CD1c-positive myeloid dendritic cell (primary cell): ENCODE results near the gene TBC1D24.

Source experiments
- DNase-seq: peaks from one replicate; pipeline ENCODE4 v3.0.0-alpha.2; 2016; ENCODE audit errors: extremely low spot score

The TBC1D24 gene

DNA sequence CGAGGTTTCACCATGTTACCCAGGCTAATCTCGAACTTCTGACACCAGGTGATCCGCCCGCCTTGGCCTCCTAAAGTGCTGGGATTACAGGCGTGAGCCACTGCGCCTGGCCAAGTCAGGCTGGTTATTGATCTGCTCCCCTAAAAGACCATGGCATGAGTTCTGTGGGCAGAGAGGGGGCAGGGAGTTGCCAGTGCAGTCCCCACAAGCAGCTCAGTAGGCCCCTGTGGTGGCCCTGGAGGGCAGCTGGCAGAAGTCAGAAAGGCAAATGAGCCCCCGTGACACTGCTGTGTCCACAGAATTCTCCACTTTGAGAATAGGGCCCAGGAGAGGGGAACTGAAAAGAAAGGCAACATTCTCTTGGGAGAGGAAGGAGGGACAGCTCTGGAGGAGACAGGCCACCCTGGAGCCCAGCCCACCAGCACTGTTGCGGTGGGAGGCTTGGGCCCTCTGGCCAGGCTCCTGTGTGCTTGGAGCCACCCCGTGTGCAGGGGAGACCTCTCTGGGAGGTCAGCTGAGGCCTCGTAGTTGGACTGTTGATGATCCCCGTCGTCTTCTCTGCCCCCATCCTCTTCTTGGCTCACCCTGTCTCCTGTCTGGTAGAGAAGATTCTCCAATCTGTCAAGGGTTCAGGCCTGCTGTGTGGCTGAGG, 43.2 kb downstream of the TBC1D24 start:
- peak; percentile 40 for DNase-seq

GRCh38 chr16:2518823-2519710, 44.1 kb downstream of the TBC1D24 start:
- no peak for DNase-seq

GRCh38 chr16:2519711-2520080, 44.8 kb downstream of the TBC1D24 start:
- DNase-seq: no peak

- DNase-seq: peak; percentile 98
These were observed 45.3 kb downstream of the TBC1D24 start, which contains the start of gene AMDHD2 for GRCh38 chr16:2520097-2520783. Gene AMDHD2 (plus strand): TSS chr16:2520371. CDS start chr16:2520459, 88 bp downstream.

GRCh38 chr16:2520784-2521531, 46.0 kb downstream of the TBC1D24 start:
- DNase-seq: peak; percentile 73

- no peak for DNase-seq
These were observed 48.9 kb downstream of the TBC1D24 start for GRCh38 chr16:2523801-2524231.

- DNase-seq: no peak
These were observed 49.5 kb downstream of the TBC1D24 start for GRCh38 chr16:2524339-2524938.

DNA sequence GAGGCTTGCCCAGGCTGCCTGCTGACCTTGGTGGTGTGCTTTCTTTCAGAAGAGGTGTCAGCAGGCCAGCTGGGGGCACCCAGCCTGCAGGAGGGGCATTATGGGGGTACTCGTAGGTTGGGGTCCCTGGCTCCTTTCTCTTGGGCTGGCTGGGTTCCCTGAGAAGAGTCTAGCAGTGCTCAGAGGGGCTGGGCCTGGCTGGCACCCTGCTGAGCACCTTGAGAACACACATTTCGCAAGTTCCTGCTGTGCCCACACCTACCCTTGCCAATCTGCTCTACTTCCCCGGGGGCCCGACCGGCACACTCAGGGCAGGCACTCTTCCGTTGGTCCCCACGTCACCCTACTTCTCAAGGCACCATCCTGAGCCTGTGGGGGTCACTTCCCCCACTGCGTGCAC, 51.2 kb downstream of the TBC1D24 start:
- DNase-seq: no peak

GRCh38 chr16:2527071-2527783, 52.3 kb downstream of the TBC1D24 start:
- no peak for DNase-seq

- no peak for DNase-seq
These were observed 52.8 kb downstream of the TBC1D24 start for GRCh38 chr16:2527784-2528100.

DNA sequence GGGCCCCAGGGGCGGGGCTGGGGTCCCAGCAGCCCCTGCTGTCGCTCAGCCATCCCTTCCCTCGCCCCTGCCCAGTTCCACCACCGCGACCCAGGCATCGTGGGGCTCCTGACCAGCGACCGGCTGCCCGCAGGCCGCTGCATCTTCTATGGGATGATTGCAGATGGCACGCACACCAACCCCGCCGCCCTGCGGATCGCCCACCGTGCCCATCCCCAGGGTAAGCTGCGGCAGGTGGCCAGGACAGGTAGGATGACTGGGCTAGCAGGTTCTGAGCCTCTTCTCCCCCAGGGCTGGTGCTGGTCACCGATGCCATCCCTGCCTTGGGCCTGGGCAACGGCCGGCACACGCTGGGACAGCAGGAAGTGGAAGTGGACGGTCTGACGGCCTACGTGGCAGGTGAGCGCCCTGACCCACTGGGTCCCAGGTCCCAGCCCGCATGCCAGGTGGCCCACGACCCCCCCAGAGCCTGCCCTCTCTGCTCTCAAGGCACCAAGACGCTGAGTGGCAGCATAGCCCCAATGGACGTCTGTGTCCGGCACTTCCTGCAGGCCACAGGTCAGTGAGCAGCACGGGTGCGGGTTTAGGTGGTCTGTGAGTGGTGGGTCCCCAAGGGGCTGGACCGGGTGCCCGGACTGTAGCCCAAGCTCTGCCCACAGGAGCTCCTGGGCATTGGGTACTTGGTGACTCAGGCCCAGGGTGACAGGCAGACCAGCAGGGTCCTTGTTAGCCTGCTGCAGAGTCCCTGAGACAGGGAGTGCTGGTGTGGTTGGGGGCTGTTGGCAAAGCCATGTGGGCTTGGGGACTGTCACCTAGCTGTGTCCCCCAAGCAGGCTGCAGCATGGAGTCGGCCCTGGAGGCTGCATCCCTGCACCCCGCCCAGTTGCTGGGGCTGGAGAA, 53.5 kb downstream of the TBC1D24 start:
- no peak for DNase-seq

DNA sequence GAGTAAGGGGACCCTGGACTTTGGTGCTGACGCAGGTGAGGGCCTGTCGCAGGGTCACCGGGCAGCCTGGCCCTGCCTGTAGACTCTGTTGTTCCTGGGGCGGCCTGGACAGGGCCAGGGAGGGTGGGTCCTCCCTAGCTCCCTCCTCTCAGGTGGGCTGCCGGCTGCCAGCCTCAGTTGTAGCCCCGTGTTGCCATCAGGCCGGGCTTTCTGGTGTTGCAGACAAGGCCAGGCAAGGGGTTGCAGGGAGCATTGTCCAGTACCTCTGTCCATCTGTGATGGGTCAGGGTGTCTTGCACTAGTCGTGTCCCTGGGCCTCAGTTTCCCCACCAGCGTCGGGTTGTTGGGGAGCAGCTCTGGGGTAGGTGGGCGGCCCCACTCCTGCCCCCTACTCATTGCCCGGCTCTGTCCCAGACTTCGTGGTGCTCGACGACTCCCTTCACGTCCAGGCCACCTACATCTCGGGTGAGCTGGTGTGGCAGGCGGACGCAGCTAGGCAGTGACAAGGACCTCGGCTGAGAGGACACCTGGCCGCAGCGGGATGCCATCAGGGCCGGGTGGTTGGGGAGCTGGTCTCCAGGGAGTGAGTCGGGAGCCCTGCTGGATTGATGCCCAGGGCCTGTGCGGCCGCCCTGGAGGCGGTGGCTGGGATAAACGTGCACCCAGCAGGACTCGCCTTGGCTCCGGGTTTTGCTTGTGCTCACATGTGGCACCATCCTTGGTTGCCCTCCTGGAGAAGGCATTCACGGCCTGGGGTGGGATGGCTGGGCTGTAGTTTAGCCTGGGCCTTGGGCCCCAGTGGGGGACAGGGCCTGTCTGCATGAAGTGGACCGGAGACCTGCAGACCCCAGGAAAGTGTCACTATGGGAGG, 54.4 kb downstream of the TBC1D24 start:
- DNase-seq: no peak

DNA sequence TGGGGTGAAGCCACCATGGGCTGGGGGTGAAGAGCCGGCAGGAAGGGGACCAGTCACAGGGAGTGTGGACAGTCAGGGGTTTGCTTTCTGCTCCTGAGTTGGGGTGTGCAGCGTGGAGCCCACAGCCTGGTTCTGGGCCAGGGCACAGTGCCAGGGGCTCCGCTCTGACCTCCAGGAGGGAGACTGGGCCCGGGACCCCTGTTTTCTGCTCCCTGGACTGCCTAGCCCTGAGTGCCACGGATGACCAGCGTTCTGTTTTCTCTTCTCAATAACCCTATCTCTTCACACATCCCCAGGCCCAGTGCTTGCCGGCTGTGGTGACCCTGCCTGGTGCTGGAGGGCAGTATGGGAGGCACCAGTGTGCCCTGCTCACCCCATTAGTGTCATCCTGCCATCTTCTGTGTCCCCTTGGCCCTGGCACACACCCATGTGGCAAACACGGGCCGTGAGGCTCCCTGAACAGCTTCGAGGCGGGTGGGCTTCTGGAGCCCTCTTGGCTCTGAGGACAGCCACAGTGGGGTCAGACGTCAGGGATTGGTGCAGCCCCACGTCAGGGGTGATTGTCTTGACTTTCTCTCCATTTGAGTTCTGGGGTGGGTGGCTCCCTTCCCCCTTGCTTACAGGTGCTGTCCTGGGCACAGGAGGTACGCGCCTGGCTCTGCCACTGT, 55.2 kb downstream of the TBC1D24 start:
- no peak for DNase-seq

GRCh38 chr16:2530629-2531318, 55.8 kb downstream of the TBC1D24 start:
- DNase-seq: no peak

DNA sequence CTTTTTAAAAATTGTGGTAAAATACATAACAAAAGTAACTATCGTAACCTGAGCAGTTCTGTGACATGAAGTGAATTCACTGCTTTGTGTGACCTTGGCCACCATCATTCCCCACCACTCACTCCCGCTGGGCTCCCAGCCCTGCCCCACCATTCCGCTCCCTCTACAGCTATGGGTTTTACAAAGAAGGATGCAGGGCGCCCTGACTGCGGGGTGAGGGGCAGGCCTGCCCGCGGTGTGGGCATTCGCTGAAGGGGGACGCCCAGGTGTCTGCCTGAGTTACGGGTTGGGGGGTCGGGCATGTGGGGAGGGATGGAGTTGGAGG, 56.4 kb downstream of the TBC1D24 start, which contains the start of gene CEMP1:
Gene CEMP1 (minus strand): TSS at position 38 of the 325 bp plus-strand sequence. CDS start 335 bp downstream, outside the sequence.
- DNase-seq: no peak

DNA sequence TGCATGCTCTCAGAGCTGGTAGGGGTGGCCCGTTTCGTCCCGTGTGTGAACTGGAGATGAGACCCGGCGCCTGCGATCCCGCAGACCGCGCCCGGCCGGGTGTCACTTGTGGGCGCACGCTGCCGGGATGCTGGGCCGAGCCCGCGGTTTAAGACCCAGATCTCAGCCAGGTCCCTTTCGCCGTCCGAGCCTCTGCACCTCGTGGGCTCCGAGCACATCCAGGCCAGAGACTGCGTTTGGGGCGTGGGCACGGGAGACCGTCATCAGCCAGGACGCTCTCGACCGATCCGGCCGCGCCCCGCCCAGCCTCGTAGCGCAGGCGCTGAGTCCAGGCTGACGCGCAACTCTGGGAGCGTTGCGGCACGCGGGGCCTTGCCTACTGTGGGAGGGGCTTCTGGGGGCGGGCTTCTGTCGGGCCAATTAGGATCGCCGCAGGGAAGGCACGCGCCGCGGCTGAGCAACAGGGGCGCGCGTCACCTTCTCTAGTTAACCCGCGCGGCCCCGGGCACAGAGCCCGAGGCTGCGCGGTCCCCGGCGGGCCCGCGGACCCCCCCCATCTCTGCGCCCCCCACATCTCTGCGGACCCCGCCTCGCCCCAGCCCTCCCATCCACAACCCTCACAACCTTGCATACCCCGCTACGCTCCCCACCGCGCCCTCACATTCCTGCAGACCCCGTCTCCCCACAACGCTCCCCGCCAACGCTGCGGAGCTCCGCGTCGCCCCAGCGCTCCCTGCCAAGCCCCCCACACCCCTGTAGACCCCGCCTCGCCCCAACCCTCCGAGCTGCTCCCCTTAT, 57.0 kb downstream of the TBC1D24 start:
- peak; percentile 99 for DNase-seq
